HCT116 (cell line): ENCODE results near the gene CIT. TPM values are rescaled to one million over a fixed set of nuclear protein-coding genes. Genes with fewer than 3 reads are reported as not detected.

Experiments
- ATAC-seq: fragments of 200-7000 bp; cut with Tn5 transposase; 2 replicates; pipeline ENCODE4 v1.9.1; 2020; ENCODE audit warnings: mild to moderate bottlenecking, moderate library complexity
- BruUV-seq: library from RNA; stranded (reverse); fragments of 400-500 nt; replicated peaks from 2 replicates; lab custom pipeline; 2021; lab: Mats Ljungman, UMichigan
- CTCF ChIA-PET: fragments of 300-600 bp; sonication (Branson Sonifier 250); formaldehyde crosslinking; loops from one replicate; lab custom pipeline; 2021; ENCODE audit warnings: antibody characterized with exemption; lab: Charles Lee
- POLR2A ChIA-PET: fragments of 300-600, 350-600 bp; sonication (Branson Sonifier 250); formaldehyde crosslinking; loops from one replicate; lab custom pipeline; 2021; ENCODE audit warnings: antibody characterized with exemption; lab: Charles Lee
- RAD21 ChIA-PET, 2 experiments: fragments of 300-600 bp; sonication (Branson Sonifier 250); formaldehyde crosslinking; loops; one replicate each; lab custom pipeline; 2023; ENCODE audit warnings: low total read pairs in 2 of 2; ENCODE audit not compliant: uncharacterized antibody in 2 of 2, unreplicated experiment in 2 of 2, low non-redundant PET in 1 of 2; lab: Charles Lee
- DNase-seq: peaks from one replicate; pipeline ENCODE4 v3.0.0-alpha.2; 2010; ENCODE audit warnings: low read depth, low spot score
- H2AFZ ChIP-seq: fragments of 200-600 bp; shearing (Covaris generic), sonication (generic); 2 replicates; pipeline ENCODE4 v1.6.1; 2017; ENCODE audit warnings: low read depth, mixed run types, mixed read lengths, antibody characterized with exemption, low read length; ENCODE audit not compliant: poor library complexity, severe bottlenecking
- H3K27ac ChIP-seq: 2 replicates; pipeline ENCODE4 v1.5.1; 2012; ENCODE audit warnings: low read depth, low read length
- H3K27me3 ChIP-seq: fragments of 200-600 bp; sonication (generic); 2 replicates; pipeline ENCODE4 v1.6.1; 2016; ENCODE audit warnings: mixed run types, low read length, mixed read lengths; ENCODE audit not compliant: insufficient read depth
- H3K36me3 ChIP-seq, 2 experiments: fragments of 200-500 bp in 1 of 2; fragments of 200-600 bp in 1 of 2; sonication (Bioruptor generic) in 1 of 2; sonication (generic) in 1 of 2; 2 replicates each; pipeline versions ENCODE4 v1.5.1 to v1.6.1; 2014 to 2016; ENCODE audit warnings: low read length in 2 of 2, inconsistent platforms in 1 of 2, mixed read lengths in 1 of 2, mixed run types in 1 of 2; ENCODE audit not compliant: insufficient read depth in 2 of 2, control insufficient read depth in 1 of 2
- H3K4me1 ChIP-seq, 2 experiments: fragments of 200-600 bp in 1 of 2; sonication (generic) in 1 of 2; 2 replicates each; pipeline versions ENCODE4 v1.5.1 to v1.6.1; 2012 to 2017; ENCODE audit warnings: low read length in 2 of 2, inconsistent platforms in 1 of 2, mild to moderate bottlenecking in 1 of 2, mixed read lengths in 1 of 2, mixed run types in 1 of 2, moderate library complexity in 1 of 2; ENCODE audit not compliant: insufficient read depth in 2 of 2, control insufficient read depth in 1 of 2
- H3K4me2 ChIP-seq: fragments of 200-600 bp; sonication (generic); 2 replicates; pipeline ENCODE4 v1.6.1; 2017; ENCODE audit warnings: mixed run types, low read length, mixed read lengths
- H3K4me3 ChIP-seq, 2 experiments: fragments of 200-600 bp in 1 of 2; sonication (generic) in 1 of 2; replicated peaks in 1 of 2; 2 replicates each; pipeline ENCODE4 v1.5.1; 2011 to 2016; ENCODE audit warnings: low read length in 2 of 2, control low read depth in 1 of 2, low read depth in 1 of 2, mild to moderate bottlenecking in 1 of 2, mixed read lengths in 1 of 2, mixed run types in 1 of 2
- H3K79me2 ChIP-seq: fragments of 200-600 bp; sonication (generic); 2 replicates; pipeline ENCODE4 v1.6.1; 2017; ENCODE audit warnings: mild to moderate bottlenecking, mixed run types, low read length, moderate library complexity, mixed read lengths; ENCODE audit not compliant: insufficient read depth
- H3K9ac ChIP-seq: fragments of 200-600 bp; sonication (generic); 2 replicates; pipeline ENCODE4 v1.6.1; 2016; ENCODE audit warnings: low read length, mixed read lengths
- H3K9me2 ChIP-seq: fragments of 200-600 bp; sonication (generic), shearing (Covaris generic); 2 replicates; pipeline ENCODE4 v1.6.1; 2017; ENCODE audit warnings: mixed run types, mild to moderate bottlenecking, moderate library complexity; ENCODE audit not compliant: insufficient read depth
- H3K9me3 ChIP-seq, 2 experiments: fragments of 200-500 bp in 1 of 2; fragments of 200-600 bp in 1 of 2; sonication (Bioruptor generic) in 1 of 2; sonication (generic) in 1 of 2; 2 replicates each; pipeline ENCODE4 v1.6.1; 2014 to 2017; ENCODE audit warnings: low read length in 2 of 2, mixed read lengths in 2 of 2, inconsistent platforms in 1 of 2, low read depth in 1 of 2, mild to moderate bottlenecking in 1 of 2, mixed run types in 1 of 2, moderate library complexity in 1 of 2; ENCODE audit not compliant: control insufficient read depth in 1 of 2, insufficient read depth in 1 of 2
- H4K20me1 ChIP-seq: fragments of 200-600 bp; sonication (generic), shearing (Covaris generic); 2 replicates; pipeline ENCODE4 v1.6.1; 2017; ENCODE audit warnings: mixed run types, mild to moderate bottlenecking, moderate library complexity; ENCODE audit not compliant: insufficient read depth
- CBX3 ChIP-seq: IDR thresholded peaks from 2 replicates; pipeline ENCODE4 v1.6.1; 2012; ENCODE audit warnings: low read depth
- CEBPB ChIP-seq: IDR thresholded peaks from 2 replicates; pipeline ENCODE4 v1.6.1; 2012; ENCODE audit warnings: low read depth
- EGR1 ChIP-seq: IDR thresholded peaks from 2 replicates; pipeline ENCODE4 v1.6.1; 2012; ENCODE audit warnings: low read depth
- ELF1 ChIP-seq: IDR thresholded peaks from 2 replicates; pipeline ENCODE4 v1.6.1; 2012; ENCODE audit warnings: low read depth, borderline replicate concordance
- EZH2 ChIP-seq: fragments of 200-600 bp; sonication (generic); IDR thresholded peaks from 2 replicates; pipeline ENCODE4 v1.6.1; 2017; ENCODE audit warnings: antibody characterized with exemption, mixed run types
- EZH2phosphoT487 ChIP-seq: fragments of 200-600 bp; IDR thresholded peaks from 2 replicates; pipeline ENCODE4 v1.6.1; 2018; ENCODE audit warnings: antibody characterized with exemption, borderline replicate concordance
- JUND ChIP-seq: IDR thresholded peaks from 2 replicates; pipeline ENCODE4 v1.6.1; 2012
- POLR2AphosphoS5 ChIP-seq: IDR thresholded peaks from 2 replicates; pipeline ENCODE4 v1.6.1; 2011; ENCODE audit warnings: mild to moderate bottlenecking, low read depth, low read length, moderate library complexity
- SIN3A ChIP-seq: IDR thresholded peaks from 2 replicates; pipeline ENCODE4 v1.6.1; 2012; ENCODE audit warnings: low read depth
- SP1 ChIP-seq: IDR thresholded peaks from 2 replicates; pipeline ENCODE4 v1.6.1; 2012; ENCODE audit warnings: low read depth
- TCF7L2 ChIP-seq: IDR thresholded peaks from 2 replicates; pipeline ENCODE4 v1.7.0; 2011; ENCODE audit warnings: borderline replicate concordance, inconsistent platforms; ENCODE audit not compliant: insufficient read depth, insufficient read length; ENCODE audit errors: extremely low read depth
- YY1 ChIP-seq: IDR thresholded peaks from 2 replicates; pipeline ENCODE4 v1.6.1; 2011; ENCODE audit warnings: low read length, low read depth, moderate library complexity, mild to moderate bottlenecking; ENCODE audit not compliant: insufficient replicate concordance; ENCODE audit errors: extremely low read depth
- ZFX ChIP-seq: fragments of 450-650 bp; IDR thresholded peaks from 2 replicates; pipeline ENCODE4 v1.6.1; 2017
- intact Hi-C: fragments of 100-400 bp; cut with micrococcal nuclease; formaldehyde crosslinking; loops from 2 replicates; pipeline ENCODE4 v1.10.0; 2022
- total RNA-seq: library from RNA; stranded (reverse); gene quantifications from one replicate; pipeline ENCODE4 v1.2.1, GENCODE V29; 2021; ENCODE audit not compliant: unreplicated experiment
- TF ChIP-seq, protein P1 (sequence below): IDR thresholded peaks from 2 replicates; pipeline ENCODE4 v1.6.1; 2012
- TF ChIP-seq, protein P2 (sequence below): IDR thresholded peaks from 2 replicates; pipeline ENCODE4 v1.6.1; 2012; ENCODE audit warnings: low read depth
- TF ChIP-seq, protein P3 (sequence below): IDR thresholded peaks from 2 replicates; pipeline ENCODE4 v1.6.1; 2011; ENCODE audit warnings: mild to moderate bottlenecking, low read length, moderate library complexity; ENCODE audit not compliant: insufficient replicate concordance; ENCODE audit errors: extremely low read depth

Gene CIT
- total RNA-seq, 1 experiment from 2014 or later: 54.2 TPM

DNA sequence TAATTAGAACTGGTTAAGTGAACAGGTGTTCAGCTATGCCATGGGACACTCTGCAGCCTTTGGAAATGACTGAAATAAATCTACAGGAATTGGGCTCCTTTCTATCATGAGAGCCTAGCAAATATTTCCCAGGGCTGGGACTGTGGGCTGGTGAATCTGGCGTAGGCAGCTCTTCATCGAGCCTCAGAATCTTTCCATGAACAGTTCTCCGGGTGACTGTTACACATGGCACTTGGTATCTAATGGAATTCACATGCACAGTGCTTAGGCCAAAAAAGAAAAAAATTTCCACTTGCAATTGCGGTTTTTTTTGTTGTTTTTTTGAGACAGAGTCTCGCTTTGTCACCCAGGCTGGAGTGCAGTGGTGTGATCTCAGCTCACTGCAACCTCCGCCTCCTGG, 177.0 kb downstream of the CIT start:
- Histone ChIP-seq H4K20me1 (no peaks in the 10 kb centered on the region), H3K79me2 (no peaks in the 10 kb centered on the region), H3K4me3 (no peak overlapping the region), H3K36me3 (peaks cover 7 to 26% of the 10 kb centered on the region in 2 experiments), H3K9ac (no peak overlapping the region), H2AFZ (no peak overlapping the region), H3K9me3 (no peaks in the 10 kb centered on the region), H3K27me3 (no peaks in the 10 kb centered on the region), H3K4me2 (no peak overlapping the region), H3K27ac (no peak overlapping the region), H3K4me1 (no peaks in the 10 kb centered on the region), H3K9me2 (no peaks in the 10 kb centered on the region)
- TF ChIP-seq JUND (no peak), CBX3 (no peak), ZFX (no peak), TCF7L2 (no peak), EZH2 (no peak), SIN3A (no peak), YY1 (no peak), POLR2AphosphoS5 (no peak), CEBPB (no peak), SP1 (no peak), ELF1 (no peak), EZH2phosphoT487 (no peak), EGR1 (no peak)
- TF ChIP-seq, protein P1, sequence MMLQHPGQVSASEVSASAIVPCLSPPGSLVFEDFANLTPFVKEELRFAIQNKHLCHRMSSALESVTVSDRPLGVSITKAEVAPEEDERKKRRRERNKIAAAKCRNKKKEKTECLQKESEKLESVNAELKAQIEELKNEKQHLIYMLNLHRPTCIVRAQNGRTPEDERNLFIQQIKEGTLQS: no peak
- TF ChIP-seq, protein P2, sequence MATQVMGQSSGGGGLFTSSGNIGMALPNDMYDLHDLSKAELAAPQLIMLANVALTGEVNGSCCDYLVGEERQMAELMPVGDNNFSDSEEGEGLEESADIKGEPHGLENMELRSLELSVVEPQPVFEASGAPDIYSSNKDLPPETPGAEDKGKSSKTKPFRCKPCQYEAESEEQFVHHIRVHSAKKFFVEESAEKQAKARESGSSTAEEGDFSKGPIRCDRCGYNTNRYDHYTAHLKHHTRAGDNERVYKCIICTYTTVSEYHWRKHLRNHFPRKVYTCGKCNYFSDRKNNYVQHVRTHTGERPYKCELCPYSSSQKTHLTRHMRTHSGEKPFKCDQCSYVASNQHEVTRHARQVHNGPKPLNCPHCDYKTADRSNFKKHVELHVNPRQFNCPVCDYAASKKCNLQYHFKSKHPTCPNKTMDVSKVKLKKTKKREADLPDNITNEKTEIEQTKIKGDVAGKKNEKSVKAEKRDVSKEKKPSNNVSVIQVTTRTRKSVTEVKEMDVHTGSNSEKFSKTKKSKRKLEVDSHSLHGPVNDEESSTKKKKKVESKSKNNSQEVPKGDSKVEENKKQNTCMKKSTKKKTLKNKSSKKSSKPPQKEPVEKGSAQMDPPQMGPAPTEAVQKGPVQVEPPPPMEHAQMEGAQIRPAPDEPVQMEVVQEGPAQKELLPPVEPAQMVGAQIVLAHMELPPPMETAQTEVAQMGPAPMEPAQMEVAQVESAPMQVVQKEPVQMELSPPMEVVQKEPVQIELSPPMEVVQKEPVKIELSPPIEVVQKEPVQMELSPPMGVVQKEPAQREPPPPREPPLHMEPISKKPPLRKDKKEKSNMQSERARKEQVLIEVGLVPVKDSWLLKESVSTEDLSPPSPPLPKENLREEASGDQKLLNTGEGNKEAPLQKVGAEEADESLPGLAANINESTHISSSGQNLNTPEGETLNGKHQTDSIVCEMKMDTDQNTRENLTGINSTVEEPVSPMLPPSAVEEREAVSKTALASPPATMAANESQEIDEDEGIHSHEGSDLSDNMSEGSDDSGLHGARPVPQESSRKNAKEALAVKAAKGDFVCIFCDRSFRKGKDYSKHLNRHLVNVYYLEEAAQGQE: no peak
- TF ChIP-seq, protein P3, sequence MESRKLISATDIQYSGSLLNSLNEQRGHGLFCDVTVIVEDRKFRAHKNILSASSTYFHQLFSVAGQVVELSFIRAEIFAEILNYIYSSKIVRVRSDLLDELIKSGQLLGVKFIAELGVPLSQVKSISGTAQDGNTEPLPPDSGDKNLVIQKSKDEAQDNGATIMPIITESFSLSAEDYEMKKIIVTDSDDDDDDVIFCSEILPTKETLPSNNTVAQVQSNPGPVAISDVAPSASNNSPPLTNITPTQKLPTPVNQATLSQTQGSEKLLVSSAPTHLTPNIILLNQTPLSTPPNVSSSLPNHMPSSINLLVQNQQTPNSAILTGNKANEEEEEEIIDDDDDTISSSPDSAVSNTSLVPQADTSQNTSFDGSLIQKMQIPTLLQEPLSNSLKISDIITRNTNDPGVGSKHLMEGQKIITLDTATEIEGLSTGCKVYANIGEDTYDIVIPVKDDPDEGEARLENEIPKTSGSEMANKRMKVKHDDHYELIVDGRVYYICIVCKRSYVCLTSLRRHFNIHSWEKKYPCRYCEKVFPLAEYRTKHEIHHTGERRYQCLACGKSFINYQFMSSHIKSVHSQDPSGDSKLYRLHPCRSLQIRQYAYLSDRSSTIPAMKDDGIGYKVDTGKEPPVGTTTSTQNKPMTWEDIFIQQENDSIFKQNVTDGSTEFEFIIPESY: no peak
- ATAC-seq: no peak
- DNase-seq: no peak
- ChIA-PET RAD21 (no interaction called here), POLR2A (no interaction called here), CTCF (no interaction called here)
- intact Hi-C loops: no loop called here
- BruUV-seq: no TSS peak
